ENCODE data around the gene CNIH3.

DNA sequence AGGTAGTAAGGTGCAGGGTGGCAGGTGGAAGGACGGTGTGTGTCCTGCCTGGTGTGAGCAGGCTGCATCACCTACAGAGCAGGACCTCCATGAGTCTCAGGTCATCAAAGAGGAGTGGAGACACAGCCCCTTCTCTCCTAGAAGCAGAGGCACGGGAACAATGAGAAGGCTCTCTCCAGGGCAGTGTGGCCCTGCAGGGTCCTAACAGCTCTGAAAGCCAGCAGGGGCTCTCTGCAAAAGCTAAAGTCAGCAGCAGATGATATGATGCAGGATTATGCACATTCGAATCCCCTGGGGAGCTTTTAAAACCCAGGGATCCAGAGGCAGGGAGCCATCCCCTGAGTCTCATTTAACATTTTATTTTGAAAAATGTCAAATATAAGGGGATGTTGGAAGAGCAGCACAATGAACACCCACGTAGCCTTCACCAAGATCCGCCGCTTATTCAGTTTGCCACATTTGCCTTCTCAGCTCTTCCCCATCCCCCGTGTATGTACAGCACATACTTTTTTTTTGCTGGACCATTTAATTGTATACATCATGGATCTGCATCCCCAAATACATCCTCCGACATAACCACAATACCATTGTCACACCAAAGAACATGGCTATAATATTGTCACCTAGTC is 88.1 kb downstream of the CNIH3 start:
- TF ChIP-seq, protein P1, sequence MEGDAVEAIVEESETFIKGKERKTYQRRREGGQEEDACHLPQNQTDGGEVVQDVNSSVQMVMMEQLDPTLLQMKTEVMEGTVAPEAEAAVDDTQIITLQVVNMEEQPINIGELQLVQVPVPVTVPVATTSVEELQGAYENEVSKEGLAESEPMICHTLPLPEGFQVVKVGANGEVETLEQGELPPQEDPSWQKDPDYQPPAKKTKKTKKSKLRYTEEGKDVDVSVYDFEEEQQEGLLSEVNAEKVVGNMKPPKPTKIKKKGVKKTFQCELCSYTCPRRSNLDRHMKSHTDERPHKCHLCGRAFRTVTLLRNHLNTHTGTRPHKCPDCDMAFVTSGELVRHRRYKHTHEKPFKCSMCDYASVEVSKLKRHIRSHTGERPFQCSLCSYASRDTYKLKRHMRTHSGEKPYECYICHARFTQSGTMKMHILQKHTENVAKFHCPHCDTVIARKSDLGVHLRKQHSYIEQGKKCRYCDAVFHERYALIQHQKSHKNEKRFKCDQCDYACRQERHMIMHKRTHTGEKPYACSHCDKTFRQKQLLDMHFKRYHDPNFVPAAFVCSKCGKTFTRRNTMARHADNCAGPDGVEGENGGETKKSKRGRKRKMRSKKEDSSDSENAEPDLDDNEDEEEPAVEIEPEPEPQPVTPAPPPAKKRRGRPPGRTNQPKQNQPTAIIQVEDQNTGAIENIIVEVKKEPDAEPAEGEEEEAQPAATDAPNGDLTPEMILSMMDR (IDR thresholded peaks at IDR 0.05; ENCODE audit: low read depth, low read length), result no peak
- TF ChIP-seq POLR2A (IDR thresholded peaks at IDR 0.05; ENCODE audit: extremely low read depth, insufficient read length) (no peak), MYC (IDR thresholded peaks at IDR 0.05; ENCODE audit: low read depth, low read length) (no peak)
- TF ChIP-seq, protein P2, sequence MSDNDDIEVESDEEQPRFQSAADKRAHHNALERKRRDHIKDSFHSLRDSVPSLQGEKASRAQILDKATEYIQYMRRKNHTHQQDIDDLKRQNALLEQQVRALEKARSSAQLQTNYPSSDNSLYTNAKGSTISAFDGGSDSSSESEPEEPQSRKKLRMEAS (IDR thresholded peaks at IDR 0.05; ENCODE audit: low read depth, low read length), result no peak
